Measurements from ENCODE around the gene TRAPPC3.
"Not testable (repeated sequence)": the region's sequence is repeated elsewhere in the genome, so short reads cannot be mapped to it uniquely, and the experiment has no call there.

Gene TRAPPC3

GRCh38 chr1:36160388-36160948 is 11.2 kb upstream of the TRAPPC3 start:
- Histone ChIP-seq H3K4me1 (ENCODE audit: control insufficient read depth in 1 of 2, insufficient read depth in 2 of 2, low read length in 2 of 2) (peaks cover 35 to 40% of the 10 kb centered on the region in 2 experiments), H2AK5ac (ENCODE audit: low read length) (peak overlapping the region; percentile 34), H3K4me3 (ENCODE audit: low read depth, low read length) (no peak overlapping the region), H3K4me2 (ENCODE audit: low read length) (peak overlapping the region; percentile 15), H4K91ac (ENCODE audit: low read depth, low read length) (peak overlapping the region; percentile 73), H3K23ac (ENCODE audit: low read length) (no peak overlapping the region), H2AFZ (ENCODE audit: insufficient read depth, low read length, poor library complexity) (no peak overlapping the region), H3K79me2 (ENCODE audit: control insufficient read depth, insufficient read depth, low read length, poor library complexity) (peaks cover 48% of the 10 kb centered on the region), H2BK5ac (ENCODE audit: low read depth, low read length, poor library complexity) (no peak overlapping the region), H3K36me3 (ENCODE audit: control insufficient read depth in 1 of 2, insufficient read depth in 2 of 2, low read length in 2 of 2) (peaks cover 15 to 21% of the 10 kb centered on the region in 2 experiments), H4K8ac (ENCODE audit: low read depth, low read length) (peak overlapping the region; percentile 79), H3K18ac (ENCODE audit: low read length) (peak overlapping the region; percentile 49), H2BK120ac (ENCODE audit: insufficient read depth, low read length, poor library complexity) (no peak overlapping the region), H3K27ac (ENCODE audit: low read depth, low read length) (peak overlapping the region; percentile 91), H2BK12ac (ENCODE audit: low read length) (peak overlapping the region; percentile 47), H4K12ac (ENCODE audit: low read depth, low read length) (no peak overlapping the region), H3K79me1 (ENCODE audit: low read length) (peaks cover 22% of the 10 kb centered on the region), H3K4ac (ENCODE audit: low read depth, low read length) (peak overlapping the region; percentile 89), H3K27me3 (ENCODE audit: insufficient read depth, low read length) (no peaks in the 10 kb centered on the region), H3K14ac (ENCODE audit: low read length) (peak overlapping the region; percentile 13), H3K9ac (ENCODE audit: low read length) (peak overlapping the region; percentile 6), H3K9me3 (ENCODE audit: insufficient read depth, low read depth, low read length) (no peaks in the 10 kb centered on the region)
- WGBS (ENCODE audit: extremely low coverage, insufficient coverage, insufficient read length), result no CpG with 5 or more reads among the region's 4 CpGs
- no peak for DNase-seq

DNA sequence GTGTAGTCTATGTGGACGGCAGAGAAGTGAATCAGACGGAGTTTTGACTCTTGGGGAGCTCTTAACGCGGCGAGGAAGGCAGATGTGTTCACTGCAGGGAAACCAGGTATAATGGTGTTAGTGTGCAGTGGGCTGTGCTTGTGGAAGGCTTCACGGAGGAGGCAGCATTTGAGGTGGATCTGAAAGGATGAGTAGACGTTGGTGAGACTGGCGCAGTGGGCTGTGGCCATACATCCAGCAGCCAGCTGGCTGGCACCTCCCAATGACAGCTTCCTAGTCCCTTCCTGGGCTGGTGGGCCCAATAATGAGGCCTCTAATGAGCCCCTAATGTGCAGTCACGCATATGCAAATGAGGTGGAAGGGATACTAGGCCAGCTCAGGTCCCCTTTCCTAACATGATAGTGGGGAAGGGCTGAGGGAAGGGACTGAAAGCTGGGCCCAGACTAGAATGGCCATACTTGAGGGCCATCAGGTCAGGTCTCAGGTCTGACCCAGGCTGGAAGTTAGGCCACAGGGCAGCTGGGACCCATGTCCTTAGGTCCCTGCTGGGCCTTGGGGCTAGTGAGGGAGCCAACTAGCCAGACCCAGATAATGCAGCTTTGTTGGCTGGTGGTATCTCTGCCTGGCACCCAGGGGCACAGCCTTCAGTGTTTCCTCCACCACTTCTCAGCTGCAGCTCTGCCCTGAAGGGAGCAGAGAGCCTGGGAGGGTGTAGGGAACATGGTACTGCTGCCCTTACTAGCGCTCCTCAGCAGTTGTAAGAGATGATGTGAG is 10.5 kb upstream of the TRAPPC3 start:
- H4K12ac ChIP-seq (ENCODE audit: low read depth, low read length), result no peak overlapping the region
- H3K9me3 ChIP-seq (ENCODE audit: insufficient read depth, low read depth, low read length), result no peaks in the 10 kb centered on the region
- H4K91ac ChIP-seq (ENCODE audit: low read depth, low read length), result no peak overlapping the region
- WGBS (ENCODE audit: extremely low coverage, insufficient coverage, insufficient read length), result no CpG with 5 or more reads among the region's 10 CpGs
- no peak overlapping the region for H3K18ac ChIP-seq (ENCODE audit: low read length)
- DNase-seq, result no peak
- no peak overlapping the region for H3K4me3 ChIP-seq (ENCODE audit: low read depth, low read length)
- H3K27me3 ChIP-seq (ENCODE audit: insufficient read depth, low read length), result no peaks in the 10 kb centered on the region
- no peak overlapping the region for H2BK5ac ChIP-seq (ENCODE audit: low read depth, low read length, poor library complexity)
- H3K79me1 ChIP-seq (ENCODE audit: low read length), result peaks cover 27% of the 10 kb centered on the region
- H4K8ac ChIP-seq (ENCODE audit: low read depth, low read length), result no peak overlapping the region
- H2AK5ac ChIP-seq (ENCODE audit: low read length), result no peak overlapping the region
- H3K4ac ChIP-seq (ENCODE audit: low read depth, low read length), result peak overlapping the region; percentile 78
- no peak overlapping the region for H3K14ac ChIP-seq (ENCODE audit: low read length)
- H3K23ac ChIP-seq (ENCODE audit: low read length), result no peak overlapping the region
- peaks cover 41 to 47% of the 10 kb centered on the region in 2 experiments for H3K4me1 ChIP-seq (ENCODE audit: control insufficient read depth in 1 of 2, insufficient read depth in 2 of 2, low read length in 2 of 2)
- H2BK12ac ChIP-seq (ENCODE audit: low read length), result no peak overlapping the region
- H3K79me2 ChIP-seq (ENCODE audit: control insufficient read depth, insufficient read depth, low read length, poor library complexity), result peaks cover 50% of the 10 kb centered on the region
- H3K9ac ChIP-seq (ENCODE audit: low read length), result no peak overlapping the region
- no peak overlapping the region for H2AFZ ChIP-seq (ENCODE audit: insufficient read depth, low read length, poor library complexity)
- H2BK120ac ChIP-seq (ENCODE audit: insufficient read depth, low read length, poor library complexity), result no peak overlapping the region
- H3K36me3 ChIP-seq (ENCODE audit: control insufficient read depth in 1 of 2, insufficient read depth in 2 of 2, low read length in 2 of 2), result peaks cover 13 to 21% of the 10 kb centered on the region in 2 experiments
- no peak overlapping the region for H3K27ac ChIP-seq (ENCODE audit: low read depth, low read length)
- peak overlapping the region; percentile 5 for H3K4me2 ChIP-seq (ENCODE audit: low read length)

DNA sequence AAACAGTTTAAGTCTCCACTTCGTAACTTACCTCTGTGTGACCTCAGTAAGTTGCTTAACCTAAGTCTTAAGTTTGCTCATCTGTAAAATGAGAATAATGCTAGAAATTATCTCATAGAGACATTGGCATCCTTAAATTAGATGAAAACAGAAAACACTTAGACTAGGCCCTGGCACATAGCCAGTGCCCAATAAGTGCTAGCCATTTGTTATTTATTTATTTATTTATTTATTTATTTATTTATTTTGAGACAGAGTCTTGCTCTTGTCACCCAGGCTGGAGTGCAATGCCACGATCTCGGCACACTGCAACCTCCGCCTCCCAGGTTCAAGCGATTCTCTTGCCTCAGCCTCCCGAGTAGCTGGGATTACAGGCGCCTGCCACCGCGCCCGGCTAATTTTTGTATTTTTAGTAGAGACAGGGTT is 9.6 kb upstream of the TRAPPC3 start:
- H3K4ac ChIP-seq (ENCODE audit: low read depth, low read length); H3K4me3 ChIP-seq (ENCODE audit: low read depth, low read length); H2BK5ac ChIP-seq (ENCODE audit: low read depth, low read length, poor library complexity); H2AFZ ChIP-seq (ENCODE audit: insufficient read depth, low read length, poor library complexity); H2AK5ac ChIP-seq (ENCODE audit: low read length); H4K91ac ChIP-seq (ENCODE audit: low read depth, low read length); H2BK120ac ChIP-seq (ENCODE audit: insufficient read depth, low read length, poor library complexity); H3K27me3 ChIP-seq (ENCODE audit: insufficient read depth, low read length); H3K27ac ChIP-seq (ENCODE audit: low read depth, low read length); H3K14ac ChIP-seq (ENCODE audit: low read length); H3K23ac ChIP-seq (ENCODE audit: low read length); H4K12ac ChIP-seq (ENCODE audit: low read depth, low read length); H3K18ac ChIP-seq (ENCODE audit: low read length); DNase-seq; H2BK12ac ChIP-seq (ENCODE audit: low read length); H3K9ac ChIP-seq (ENCODE audit: low read length); H3K9me3 ChIP-seq (ENCODE audit: insufficient read depth, low read depth, low read length); H4K8ac ChIP-seq (ENCODE audit: low read depth, low read length): not testable (repeated sequence)
- WGBS (ENCODE audit: extremely low coverage, insufficient coverage, insufficient read length), result no CpG with 5 or more reads among the region's 10 CpGs
- H3K79me2 ChIP-seq (ENCODE audit: control insufficient read depth, insufficient read depth, low read length, poor library complexity), result peaks cover 50% of the 10 kb centered on the region
- H3K36me3 ChIP-seq (ENCODE audit: control insufficient read depth in 1 of 2, insufficient read depth in 2 of 2, low read length in 2 of 2), result peaks cover 13 to 21% of the 10 kb centered on the region in 2 experiments
- H3K79me1 ChIP-seq (ENCODE audit: low read length), result peaks cover 29% of the 10 kb centered on the region
- peak overlapping the region; percentile 59 for H3K4me2 ChIP-seq (ENCODE audit: low read length)
- H3K4me1 ChIP-seq (ENCODE audit: control insufficient read depth in 1 of 2, insufficient read depth in 2 of 2, low read length in 2 of 2), result peaks cover 45 to 52% of the 10 kb centered on the region in 2 experiments

GRCh38 chr1:36157973-36158826 is 8.9 kb upstream of the TRAPPC3 start:
- H2BK120ac ChIP-seq (ENCODE audit: insufficient read depth, low read length, poor library complexity), result no peak overlapping the region
- H2AK5ac ChIP-seq (ENCODE audit: low read length), result peak overlapping the region; percentile 5
- H3K9ac ChIP-seq (ENCODE audit: low read length), result peak overlapping the region; percentile 4
- H3K4me2 ChIP-seq (ENCODE audit: low read length), result peak overlapping the region; percentile 59
- H2BK12ac ChIP-seq (ENCODE audit: low read length), result no peak overlapping the region
- H3K36me3 ChIP-seq (ENCODE audit: control insufficient read depth in 1 of 2, insufficient read depth in 2 of 2, low read length in 2 of 2), result peaks cover 13 to 21% of the 10 kb centered on the region in 2 experiments
- H3K27me3 ChIP-seq (ENCODE audit: insufficient read depth, low read length), result no peaks in the 10 kb centered on the region
- H2BK5ac ChIP-seq (ENCODE audit: low read depth, low read length, poor library complexity), result no peak overlapping the region
- peaks cover 45 to 52% of the 10 kb centered on the region in 2 experiments for H3K4me1 ChIP-seq (ENCODE audit: control insufficient read depth in 1 of 2, insufficient read depth in 2 of 2, low read length in 2 of 2)
- no peak overlapping the region for H3K18ac ChIP-seq (ENCODE audit: low read length)
- peak overlapping the region; percentile 18 for H3K14ac ChIP-seq (ENCODE audit: low read length)
- H3K79me1 ChIP-seq (ENCODE audit: low read length), result peaks cover 29% of the 10 kb centered on the region
- no peak overlapping the region for H4K8ac ChIP-seq (ENCODE audit: low read depth, low read length)
- H3K4me3 ChIP-seq (ENCODE audit: low read depth, low read length), result peak overlapping the region; percentile 90
- no peak overlapping the region for H4K12ac ChIP-seq (ENCODE audit: low read depth, low read length)
- H4K91ac ChIP-seq (ENCODE audit: low read depth, low read length), result no peak overlapping the region
- 100% methylated on average over 1 of the region's 9 CpGs for WGBS (ENCODE audit: extremely low coverage, insufficient coverage, insufficient read length)
- no peak for DNase-seq
- peaks cover 50% of the 10 kb centered on the region for H3K79me2 ChIP-seq (ENCODE audit: control insufficient read depth, insufficient read depth, low read length, poor library complexity)
- H2AFZ ChIP-seq (ENCODE audit: insufficient read depth, low read length, poor library complexity), result no peak overlapping the region
- H3K27ac ChIP-seq (ENCODE audit: low read depth, low read length), result no peak overlapping the region
- H3K23ac ChIP-seq (ENCODE audit: low read length), result no peak overlapping the region
- H3K4ac ChIP-seq (ENCODE audit: low read depth, low read length), result peak overlapping the region; percentile 88
- no peaks in the 10 kb centered on the region for H3K9me3 ChIP-seq (ENCODE audit: insufficient read depth, low read depth, low read length)
